ENCODE results near the gene OBP2B.
A peak's percentile ranks its signal among the peaks of the same experiment; 100 is the strongest.

The OBP2B gene

DNA sequence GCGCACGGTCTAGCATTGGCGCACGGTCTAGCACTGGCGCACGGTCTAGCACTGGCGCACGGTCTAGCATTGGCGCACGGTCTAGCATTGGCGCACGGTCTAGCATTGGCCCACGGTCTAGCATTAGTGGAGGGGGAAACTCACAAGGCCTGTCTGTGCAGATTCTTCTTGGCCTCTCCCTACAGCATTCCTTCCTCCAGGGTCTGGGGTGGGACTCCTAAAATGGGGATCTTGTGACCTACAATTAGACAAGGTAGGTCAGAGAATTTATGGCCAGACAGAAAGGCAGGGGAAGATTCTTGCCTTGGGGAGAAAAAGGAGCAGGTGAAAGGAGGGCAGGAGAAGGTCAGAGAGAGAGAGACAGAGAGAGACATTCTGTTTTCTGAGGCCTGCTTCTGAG lies 39.9 kb downstream of the OBP2B start:
- H3K9me3 ChIP-seq (ENCODE audit: control insufficient read depth, low read depth, low read length), result no peaks in the 10 kb centered on the region
- H3K4me1 ChIP-seq (ENCODE audit: control insufficient read depth, low read depth, low read length), result no peaks in the 10 kb centered on the region
- H3K27me3 ChIP-seq (ENCODE audit: control insufficient read depth, insufficient read depth, low read length), result peaks cover 5% of the 10 kb centered on the region

DNA sequence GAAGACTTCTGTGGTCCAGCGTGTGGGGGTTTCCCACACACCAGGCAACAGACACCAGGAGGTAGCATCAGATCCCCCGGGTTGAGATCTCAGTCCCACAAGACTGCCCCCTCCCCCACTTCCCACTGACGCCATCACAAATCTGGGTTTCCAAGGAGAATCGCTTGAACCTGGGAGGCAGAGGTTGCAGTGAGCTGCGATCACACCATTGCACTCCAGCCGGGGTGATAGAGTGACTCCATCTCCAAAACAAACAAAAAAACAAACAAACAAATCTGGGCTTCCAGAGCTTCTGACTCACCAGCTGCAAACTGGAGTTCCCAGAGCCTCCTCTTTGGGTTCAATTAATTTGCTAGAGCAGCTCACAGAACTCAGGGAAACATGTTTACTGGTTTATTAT lies 40.6 kb downstream of the OBP2B start:
- no peaks in the 10 kb centered on the region for H3K9me3 ChIP-seq (ENCODE audit: control insufficient read depth, low read depth, low read length)
- H3K27me3 ChIP-seq (ENCODE audit: control insufficient read depth, insufficient read depth, low read length), result peaks cover 9% of the 10 kb centered on the region
- H3K4me3 ChIP-seq (ENCODE audit: low read length), result no peak overlapping the region
- H3K36me3 ChIP-seq (ENCODE audit: control insufficient read depth, low read depth, low read length), result no peaks in the 10 kb centered on the region
- H3K9ac ChIP-seq (ENCODE audit: low read length), result no peak overlapping the region
- H3K4me1 ChIP-seq (ENCODE audit: control insufficient read depth, low read depth, low read length), result no peaks in the 10 kb centered on the region
- no peak overlapping the region for H3K27ac ChIP-seq (ENCODE audit: low read length)

More for the DNA sequence above, 39.9 kb downstream of the OBP2B start:
- no peak overlapping the region for H3K27ac ChIP-seq (ENCODE audit: low read length)
- H3K9ac ChIP-seq (ENCODE audit: low read length), result no peak overlapping the region
- H3K36me3 ChIP-seq (ENCODE audit: control insufficient read depth, low read depth, low read length), result no peaks in the 10 kb centered on the region
- H3K4me3 ChIP-seq (ENCODE audit: low read length), result no peak overlapping the region

DNA sequence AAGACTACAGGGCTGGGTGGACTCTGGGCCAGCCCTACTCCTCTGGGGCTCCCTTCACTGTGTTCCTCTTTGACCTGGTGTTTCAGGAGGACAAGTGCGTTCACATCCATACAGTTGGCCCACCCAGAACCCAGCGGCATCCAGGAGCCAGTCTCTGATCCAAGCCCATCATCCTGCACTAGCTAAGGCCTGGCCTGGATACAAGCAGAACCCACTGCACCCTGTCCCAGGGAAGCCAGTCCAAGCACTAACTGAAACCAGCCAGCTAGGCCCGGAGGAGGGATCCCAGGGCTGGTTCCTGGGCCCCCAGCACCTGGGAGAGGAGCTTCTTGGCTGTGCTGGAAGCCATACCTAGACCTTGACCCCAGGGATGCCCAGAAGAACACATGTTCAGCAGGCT lies 41.3 kb downstream of the OBP2B start:
- no peaks in the 10 kb centered on the region for H3K4me1 ChIP-seq (ENCODE audit: control insufficient read depth, low read depth, low read length)
- H3K27me3 ChIP-seq (ENCODE audit: control insufficient read depth, insufficient read depth, low read length), result peaks cover 16% of the 10 kb centered on the region
- no peak overlapping the region for H3K9ac ChIP-seq (ENCODE audit: low read length)
- no peaks in the 10 kb centered on the region for H3K36me3 ChIP-seq (ENCODE audit: control insufficient read depth, low read depth, low read length)
- H3K27ac ChIP-seq (ENCODE audit: low read length), result no peak overlapping the region
- no peaks in the 10 kb centered on the region for H3K9me3 ChIP-seq (ENCODE audit: control insufficient read depth, low read depth, low read length)
- H3K4me3 ChIP-seq (ENCODE audit: low read length), result no peak overlapping the region

DNA sequence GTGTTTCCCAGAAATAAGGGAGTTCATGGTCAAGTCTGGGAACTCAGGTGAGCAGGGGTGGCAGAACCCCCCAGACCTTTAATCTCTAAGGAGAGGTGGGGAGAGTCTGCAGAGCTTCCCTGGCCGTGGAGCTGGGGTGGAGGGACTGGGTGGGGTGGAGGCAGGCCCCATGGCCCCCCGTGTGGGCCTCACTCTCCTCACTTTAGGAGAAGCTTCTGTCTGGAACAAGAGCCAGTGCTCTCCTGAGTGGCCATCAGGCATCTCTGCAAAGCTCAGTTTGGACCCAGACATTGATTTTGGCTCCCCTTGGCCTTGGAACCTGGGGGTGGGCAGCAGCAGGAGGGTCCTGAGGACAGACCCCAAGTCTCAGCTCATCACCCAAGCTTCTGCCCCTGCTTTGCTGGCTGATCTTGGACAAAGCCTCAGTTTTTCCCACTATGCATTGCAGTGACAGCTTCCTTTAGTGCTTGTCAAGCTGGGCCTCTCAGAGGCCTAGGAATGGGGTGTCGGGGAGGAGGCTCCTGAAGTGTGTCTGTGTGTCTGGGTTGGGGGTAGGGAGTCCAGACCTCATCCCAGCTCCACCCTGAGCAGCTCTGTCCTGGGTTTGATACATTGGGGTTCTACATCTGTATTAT lies 41.8 kb downstream of the OBP2B start:
- Histone ChIP-seq H3K4me1 (ENCODE audit: control insufficient read depth, low read depth, low read length) (no peaks in the 10 kb centered on the region), H3K27me3 (ENCODE audit: control insufficient read depth, insufficient read depth, low read length) (peaks cover 20% of the 10 kb centered on the region), H3K27ac (ENCODE audit: low read length) (no peak overlapping the region), H3K9ac (ENCODE audit: low read length) (no peak overlapping the region), H3K4me3 (ENCODE audit: low read length) (no peak overlapping the region), H3K9me3 (ENCODE audit: control insufficient read depth, low read depth, low read length) (no peaks in the 10 kb centered on the region), H3K36me3 (ENCODE audit: control insufficient read depth, low read depth, low read length) (no peaks in the 10 kb centered on the region)

DNA sequence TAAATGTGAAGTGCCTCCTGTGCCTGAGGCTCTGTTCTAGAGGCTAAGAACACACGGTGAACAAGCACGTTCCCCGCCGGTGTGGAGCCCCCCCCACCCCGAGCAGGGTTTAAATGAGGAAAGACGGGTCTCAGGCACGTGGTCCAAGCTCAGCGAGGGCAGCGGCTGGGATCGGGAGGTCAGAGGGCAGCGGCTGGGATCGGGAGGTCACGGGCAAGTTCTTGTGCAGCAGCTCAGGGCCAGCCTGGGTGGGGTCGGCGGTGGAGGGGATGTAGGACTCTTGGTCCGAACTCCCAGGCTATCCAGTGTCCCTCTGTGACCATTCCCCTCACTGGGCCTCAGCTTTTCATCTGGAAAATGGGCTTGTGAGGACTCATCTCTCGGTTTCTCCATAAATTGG lies 42.7 kb downstream of the OBP2B start:
- Histone ChIP-seq H3K27ac (ENCODE audit: low read length) (no peak overlapping the region), H3K4me1 (ENCODE audit: control insufficient read depth, low read depth, low read length) (no peaks in the 10 kb centered on the region), H3K4me3 (ENCODE audit: low read length) (no peak overlapping the region), H3K9ac (ENCODE audit: low read length) (no peak overlapping the region), H3K27me3 (ENCODE audit: control insufficient read depth, insufficient read depth, low read length) (peaks cover 20% of the 10 kb centered on the region), H3K9me3 (ENCODE audit: control insufficient read depth, low read depth, low read length) (no peaks in the 10 kb centered on the region), H3K36me3 (ENCODE audit: control insufficient read depth, low read depth, low read length) (no peaks in the 10 kb centered on the region)

DNA sequence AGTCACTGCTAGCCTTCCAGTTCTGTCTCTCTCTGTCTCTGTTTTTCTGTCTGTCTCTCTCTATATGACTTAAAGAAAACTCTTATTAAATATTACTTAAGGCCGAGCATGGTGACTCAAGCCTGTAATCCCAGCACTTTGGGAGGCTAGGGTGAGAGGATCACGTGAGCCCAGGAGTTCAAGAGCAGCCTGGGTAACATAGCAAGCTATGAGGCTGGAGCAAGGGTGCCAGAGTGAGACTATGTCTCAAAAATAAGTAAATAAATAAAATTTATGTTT lies 43.7 kb downstream of the OBP2B start:
- no peaks in the 10 kb centered on the region for H3K9me3 ChIP-seq (ENCODE audit: control insufficient read depth, low read depth, low read length)
- H3K9ac ChIP-seq (ENCODE audit: low read length), result no peak overlapping the region
- H3K4me3 ChIP-seq (ENCODE audit: low read length), result no peak overlapping the region
- H3K4me1 ChIP-seq (ENCODE audit: control insufficient read depth, low read depth, low read length), result no peaks in the 10 kb centered on the region
- H3K36me3 ChIP-seq (ENCODE audit: control insufficient read depth, low read depth, low read length), result no peaks in the 10 kb centered on the region
- H3K27ac ChIP-seq (ENCODE audit: low read length), result no peak overlapping the region
- H3K27me3 ChIP-seq (ENCODE audit: control insufficient read depth, insufficient read depth, low read length), result peaks cover 20% of the 10 kb centered on the region

DNA sequence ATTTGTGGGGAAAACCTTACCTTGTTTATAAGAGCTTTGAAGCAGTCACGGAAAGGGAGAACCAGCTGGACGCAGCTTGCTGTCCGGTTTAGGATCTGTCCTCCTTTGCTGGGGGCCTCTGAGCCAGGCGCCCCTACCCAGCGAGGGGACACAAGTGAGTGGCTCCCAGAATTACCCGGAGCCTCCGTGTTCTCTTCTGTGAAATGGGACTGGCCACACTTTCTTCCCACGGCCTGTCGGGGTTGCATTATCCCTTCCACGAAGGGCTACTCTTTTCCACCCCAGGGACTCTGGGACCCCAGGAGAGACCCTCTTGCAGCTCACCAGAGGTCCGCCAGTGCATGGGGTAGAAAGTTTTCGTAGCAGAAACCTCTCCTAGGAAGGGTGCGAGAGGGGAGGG lies 44.9 kb downstream of the OBP2B start:
- no peaks in the 10 kb centered on the region for H3K4me1 ChIP-seq (ENCODE audit: control insufficient read depth, low read depth, low read length)
- H3K27ac ChIP-seq (ENCODE audit: low read length), result no peak overlapping the region
- H3K36me3 ChIP-seq (ENCODE audit: control insufficient read depth, low read depth, low read length), result no peaks in the 10 kb centered on the region
- peaks cover 20% of the 10 kb centered on the region for H3K27me3 ChIP-seq (ENCODE audit: control insufficient read depth, insufficient read depth, low read length)
- no peaks in the 10 kb centered on the region for H3K9me3 ChIP-seq (ENCODE audit: control insufficient read depth, low read depth, low read length)
- H3K4me3 ChIP-seq (ENCODE audit: low read length), result peak overlapping the region; percentile 68
- peak overlapping the region; percentile 12 for H3K9ac ChIP-seq (ENCODE audit: low read length)

DNA sequence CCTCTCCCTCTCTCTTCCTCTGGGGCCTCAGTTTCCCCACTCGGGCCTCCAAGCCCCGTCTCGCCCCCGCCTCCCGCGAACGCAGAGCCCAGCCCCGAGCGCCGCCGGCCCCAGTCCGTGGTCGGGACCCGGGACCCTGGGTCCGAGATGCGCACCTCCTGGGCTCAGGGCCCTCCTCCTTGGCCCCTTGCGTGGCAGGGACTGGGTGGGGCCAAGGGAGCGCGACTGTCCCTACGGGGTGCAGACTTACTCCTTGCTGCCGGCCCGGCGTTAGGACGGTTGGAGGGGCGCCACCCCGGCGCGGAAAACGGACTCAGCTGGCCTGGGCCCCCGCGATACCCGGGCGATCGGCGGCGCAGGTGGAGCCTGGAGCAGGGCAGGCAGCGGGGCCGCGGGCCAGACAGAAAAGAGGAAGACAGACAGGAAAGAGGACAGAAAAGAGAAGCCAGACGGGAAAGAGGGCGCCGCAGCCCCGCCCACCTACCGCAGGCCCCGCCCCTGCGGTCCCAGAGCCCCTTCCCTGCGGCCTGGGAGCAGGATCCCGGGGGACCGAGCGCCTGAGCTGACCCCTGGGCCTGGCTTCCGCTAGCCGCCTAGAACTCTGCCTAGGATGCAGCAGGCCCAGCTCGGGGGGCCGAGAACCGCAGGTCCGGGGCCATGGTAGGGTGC lies 45.4 kb downstream of the OBP2B start, which contains the start of gene GBGT1:
Gene GBGT1 (minus strand): TSS at position 411 of the 669 bp plus-strand sequence. CDS start 1,502 bp downstream, outside the sequence.
- Histone ChIP-seq H3K4me3 (ENCODE audit: low read length) (peak within 1 kb of the TSS; percentile 68), H3K27me3 (ENCODE audit: control insufficient read depth, insufficient read depth, low read length) (peaks cover 20% of the 10 kb centered on the region), H3K9me3 (ENCODE audit: control insufficient read depth, low read depth, low read length) (no peaks in the 10 kb centered on the region), H3K9ac (ENCODE audit: low read length) (peak within 1 kb of the TSS; percentile 12), H3K36me3 (ENCODE audit: control insufficient read depth, low read depth, low read length) (no peaks in the 10 kb centered on the region), H3K27ac (ENCODE audit: low read length) (no peak within 1 kb of the TSS), H3K4me1 (ENCODE audit: control insufficient read depth, low read depth, low read length) (no peaks in the 10 kb centered on the region)

DNA sequence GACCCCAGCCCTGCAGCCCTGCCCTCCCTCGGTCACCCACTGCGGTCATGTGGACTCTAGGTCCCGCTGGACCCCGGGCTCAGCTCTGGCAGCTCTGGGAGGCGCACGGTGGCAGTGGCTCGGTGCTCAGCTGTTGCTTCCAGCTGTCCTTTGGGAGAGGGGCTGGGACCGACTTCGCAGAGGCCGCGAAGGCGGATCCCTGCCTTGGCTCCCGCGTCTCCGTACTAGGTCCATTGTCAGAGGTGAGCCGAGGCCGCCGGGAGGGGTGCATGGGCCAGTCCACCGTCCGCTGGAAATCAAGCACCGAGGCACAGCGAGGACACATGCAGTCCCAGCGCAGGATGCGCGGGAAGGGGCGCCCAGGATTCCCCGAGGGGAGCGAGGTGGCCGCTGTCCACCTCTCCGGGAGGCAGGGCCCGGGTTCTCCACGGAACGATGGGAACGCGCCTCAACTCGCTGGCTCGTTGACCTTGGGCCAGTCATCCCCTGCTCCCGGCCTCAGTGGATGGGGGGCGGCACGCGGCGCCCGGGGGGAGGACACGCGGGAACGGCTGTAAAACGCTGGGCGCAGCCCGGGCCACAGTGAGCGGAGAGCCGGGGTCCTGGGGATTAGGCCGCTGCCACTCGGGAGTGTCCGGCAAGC lies 46.1 kb downstream of the OBP2B start:
- Histone ChIP-seq H3K27ac (ENCODE audit: low read length) (no peak overlapping the region), H3K4me1 (ENCODE audit: control insufficient read depth, low read depth, low read length) (no peaks in the 10 kb centered on the region), H3K9ac (ENCODE audit: low read length) (peak overlapping the region; percentile 12), H3K9me3 (ENCODE audit: control insufficient read depth, low read depth, low read length) (no peaks in the 10 kb centered on the region), H3K4me3 (ENCODE audit: low read length) (peak overlapping the region; percentile 68), H3K27me3 (ENCODE audit: control insufficient read depth, insufficient read depth, low read length) (peaks cover 20% of the 10 kb centered on the region), H3K36me3 (ENCODE audit: control insufficient read depth, low read depth, low read length) (no peaks in the 10 kb centered on the region)

DNA sequence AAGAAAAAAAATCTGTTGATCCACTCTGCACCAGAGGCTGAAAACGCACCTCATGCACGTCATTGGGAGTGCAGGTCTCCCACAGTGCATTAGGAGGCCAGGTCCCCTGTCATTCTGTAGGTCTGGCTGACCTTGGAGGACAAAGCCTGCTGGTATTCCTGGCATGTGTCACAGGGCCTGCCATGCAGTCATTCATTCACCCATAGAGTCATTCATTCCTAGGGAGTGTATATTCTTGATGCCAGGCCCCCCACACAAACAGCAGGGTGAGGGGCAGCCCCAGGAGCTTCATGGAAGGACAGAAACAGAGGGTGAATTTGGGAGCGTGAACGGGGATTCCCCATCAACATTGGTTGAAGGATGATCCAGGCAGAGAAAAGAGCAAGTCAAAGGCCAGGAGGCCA lies 47.5 kb downstream of the OBP2B start:
- Histone ChIP-seq H3K27me3 (ENCODE audit: control insufficient read depth, insufficient read depth, low read length) (peaks cover 20% of the 10 kb centered on the region), H3K4me3 (ENCODE audit: low read length) (no peak overlapping the region), H3K27ac (ENCODE audit: low read length) (no peak overlapping the region), H3K4me1 (ENCODE audit: control insufficient read depth, low read depth, low read length) (no peaks in the 10 kb centered on the region), H3K36me3 (ENCODE audit: control insufficient read depth, low read depth, low read length) (no peaks in the 10 kb centered on the region), H3K9ac (ENCODE audit: low read length) (no peak overlapping the region), H3K9me3 (ENCODE audit: control insufficient read depth, low read depth, low read length) (no peaks in the 10 kb centered on the region)

DNA sequence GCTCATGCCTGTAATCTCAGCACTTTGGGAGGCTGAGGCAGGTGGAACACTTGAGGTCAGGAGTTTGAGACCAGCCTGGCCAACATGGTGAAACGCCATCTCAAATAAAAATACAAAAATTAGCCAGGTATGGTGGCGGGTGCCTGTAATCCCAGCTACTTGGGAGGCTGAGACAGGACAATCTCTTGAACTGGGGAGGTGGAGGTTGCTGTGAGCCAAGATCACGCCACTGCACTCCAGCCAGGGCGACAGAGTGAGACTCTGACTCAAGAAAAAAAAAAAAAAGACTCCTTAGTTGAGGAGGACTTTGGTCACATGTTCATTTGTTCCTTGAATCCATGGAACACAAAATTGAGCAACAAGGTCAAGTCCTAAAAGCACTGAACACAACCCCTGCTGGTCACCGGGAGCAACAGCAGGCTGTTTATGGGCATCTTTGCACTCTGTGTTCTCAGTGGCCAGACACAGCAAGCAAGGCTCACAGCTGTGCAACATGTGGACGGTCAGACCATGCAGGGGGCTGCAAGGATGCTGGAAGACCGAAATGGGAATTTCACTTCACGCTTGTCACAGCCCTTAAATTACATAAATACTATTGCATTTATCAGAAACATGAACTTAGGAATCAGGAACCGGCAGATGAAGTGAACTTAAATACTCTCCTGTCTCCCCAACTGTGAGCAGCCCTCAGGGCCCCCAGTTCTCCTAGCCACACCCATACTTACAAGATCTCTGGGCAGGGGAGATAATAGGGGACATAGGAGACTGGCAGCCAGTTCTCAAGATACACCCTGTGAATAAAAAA lies 48.1 kb downstream of the OBP2B start:
- Histone ChIP-seq H3K9ac (ENCODE audit: low read length) (no peak overlapping the region), H3K36me3 (ENCODE audit: control insufficient read depth, low read depth, low read length) (no peaks in the 10 kb centered on the region), H3K27me3 (ENCODE audit: control insufficient read depth, insufficient read depth, low read length) (peaks cover 20% of the 10 kb centered on the region)

More for the DNA sequence above, 48.1 kb downstream of the OBP2B start:
- H3K27ac ChIP-seq (ENCODE audit: low read length), result no peak overlapping the region
- no peak overlapping the region for H3K4me3 ChIP-seq (ENCODE audit: low read length)
- no peaks in the 10 kb centered on the region for H3K4me1 ChIP-seq (ENCODE audit: control insufficient read depth, low read depth, low read length)
- no peaks in the 10 kb centered on the region for H3K9me3 ChIP-seq (ENCODE audit: control insufficient read depth, low read depth, low read length)

Measured in iPS-18a (cell line).